ENCODE results near the gene FANCI. TPM values are rescaled to one million over a fixed set of nuclear protein-coding genes. Genes with fewer than 3 reads are reported as not detected.
"Not testable (repeated sequence)": the region's sequence is repeated elsewhere in the genome, so short reads cannot be mapped to it uniquely, and the experiment has no call there.

Gene FANCI
- total RNA-seq, 3 donors from 2014 or later = 7.6 to 9.9 (median 7.9) TPM

DNA sequence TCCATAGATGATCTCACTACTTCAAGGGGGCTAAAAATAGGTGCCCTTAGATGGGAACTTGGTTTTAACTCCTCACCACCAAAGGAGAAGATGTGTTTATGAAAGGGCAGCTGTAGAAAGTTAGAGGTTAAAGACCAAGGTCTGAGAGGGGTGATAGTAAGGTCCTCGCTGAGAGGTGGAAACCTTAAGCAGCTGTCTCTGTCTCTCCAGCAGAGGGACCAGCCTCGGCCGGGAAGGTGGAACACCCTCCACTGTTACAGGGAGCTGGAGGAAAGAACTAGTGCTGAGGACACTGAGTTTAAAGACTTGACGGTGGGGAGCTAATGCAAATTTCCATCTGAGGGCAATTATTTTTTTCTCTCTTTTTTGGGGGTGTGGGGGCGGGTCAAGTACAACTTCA, 13.5 kb upstream of the FANCI start:
- Histone ChIP-seq H3K4me3 (no peak overlapping the region), H3K27me3 (no peaks in the 10 kb centered on the region), H3K36me3 (no peaks in the 10 kb centered on the region), H3K9me3 (no peaks in the 10 kb centered on the region), H3K27ac (no peak overlapping the region), H3K4me1 (no peaks in the 10 kb centered on the region)
- DNase-seq (ENCODE audit: low spot score in 2 of 2) = no peak
- TF ChIP-seq POLR2A (IDR thresholded peaks at IDR 0.05) = no peak
- TF ChIP-seq, protein P1, sequence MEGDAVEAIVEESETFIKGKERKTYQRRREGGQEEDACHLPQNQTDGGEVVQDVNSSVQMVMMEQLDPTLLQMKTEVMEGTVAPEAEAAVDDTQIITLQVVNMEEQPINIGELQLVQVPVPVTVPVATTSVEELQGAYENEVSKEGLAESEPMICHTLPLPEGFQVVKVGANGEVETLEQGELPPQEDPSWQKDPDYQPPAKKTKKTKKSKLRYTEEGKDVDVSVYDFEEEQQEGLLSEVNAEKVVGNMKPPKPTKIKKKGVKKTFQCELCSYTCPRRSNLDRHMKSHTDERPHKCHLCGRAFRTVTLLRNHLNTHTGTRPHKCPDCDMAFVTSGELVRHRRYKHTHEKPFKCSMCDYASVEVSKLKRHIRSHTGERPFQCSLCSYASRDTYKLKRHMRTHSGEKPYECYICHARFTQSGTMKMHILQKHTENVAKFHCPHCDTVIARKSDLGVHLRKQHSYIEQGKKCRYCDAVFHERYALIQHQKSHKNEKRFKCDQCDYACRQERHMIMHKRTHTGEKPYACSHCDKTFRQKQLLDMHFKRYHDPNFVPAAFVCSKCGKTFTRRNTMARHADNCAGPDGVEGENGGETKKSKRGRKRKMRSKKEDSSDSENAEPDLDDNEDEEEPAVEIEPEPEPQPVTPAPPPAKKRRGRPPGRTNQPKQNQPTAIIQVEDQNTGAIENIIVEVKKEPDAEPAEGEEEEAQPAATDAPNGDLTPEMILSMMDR (IDR thresholded peaks at IDR 0.05) = no peak
- no peak for TF ChIP-seq POLR2AphosphoS5 (IDR thresholded peaks at IDR 0.05)
- intact Hi-C loops (cut with DNase I; ENCODE audit: low total_unique reads) = no loop called here

DNA sequence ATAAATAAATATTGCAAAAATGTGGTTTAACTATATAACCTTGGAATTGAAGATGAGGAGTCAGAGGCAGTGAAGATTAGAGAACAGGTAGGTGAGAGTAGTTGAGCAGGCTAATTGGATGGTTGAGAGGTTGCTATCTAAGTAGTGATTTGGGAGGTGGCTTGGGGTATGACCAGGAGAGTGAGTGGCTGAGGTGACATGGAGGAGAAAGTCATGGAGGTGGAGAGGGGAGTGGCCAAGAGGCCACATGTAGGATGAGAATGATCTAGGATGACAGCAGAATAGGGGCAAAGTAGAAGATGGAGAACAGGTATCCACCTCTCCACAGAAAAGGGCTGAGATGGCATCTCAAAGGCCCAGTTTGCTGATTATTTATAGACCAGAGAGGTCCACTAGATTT, 11.9 kb upstream of the FANCI start:
- Histone ChIP-seq H3K9me3 (no peaks in the 10 kb centered on the region), H3K27me3 (no peaks in the 10 kb centered on the region), H3K4me3 (no peak overlapping the region), H3K4me1 (no peaks in the 10 kb centered on the region), H3K36me3 (no peaks in the 10 kb centered on the region), H3K27ac (no peak overlapping the region)
- no peak for DNase-seq (ENCODE audit: low spot score in 2 of 2)
- intact Hi-C loops (cut with DNase I; ENCODE audit: low total_unique reads) = no loop called here
- TF ChIP-seq POLR2AphosphoS5 (IDR thresholded peaks at IDR 0.05) (no peak), POLR2A (IDR thresholded peaks at IDR 0.05) (no peak)
- TF ChIP-seq, protein P1 (IDR thresholded peaks at IDR 0.05) = no peak

DNA sequence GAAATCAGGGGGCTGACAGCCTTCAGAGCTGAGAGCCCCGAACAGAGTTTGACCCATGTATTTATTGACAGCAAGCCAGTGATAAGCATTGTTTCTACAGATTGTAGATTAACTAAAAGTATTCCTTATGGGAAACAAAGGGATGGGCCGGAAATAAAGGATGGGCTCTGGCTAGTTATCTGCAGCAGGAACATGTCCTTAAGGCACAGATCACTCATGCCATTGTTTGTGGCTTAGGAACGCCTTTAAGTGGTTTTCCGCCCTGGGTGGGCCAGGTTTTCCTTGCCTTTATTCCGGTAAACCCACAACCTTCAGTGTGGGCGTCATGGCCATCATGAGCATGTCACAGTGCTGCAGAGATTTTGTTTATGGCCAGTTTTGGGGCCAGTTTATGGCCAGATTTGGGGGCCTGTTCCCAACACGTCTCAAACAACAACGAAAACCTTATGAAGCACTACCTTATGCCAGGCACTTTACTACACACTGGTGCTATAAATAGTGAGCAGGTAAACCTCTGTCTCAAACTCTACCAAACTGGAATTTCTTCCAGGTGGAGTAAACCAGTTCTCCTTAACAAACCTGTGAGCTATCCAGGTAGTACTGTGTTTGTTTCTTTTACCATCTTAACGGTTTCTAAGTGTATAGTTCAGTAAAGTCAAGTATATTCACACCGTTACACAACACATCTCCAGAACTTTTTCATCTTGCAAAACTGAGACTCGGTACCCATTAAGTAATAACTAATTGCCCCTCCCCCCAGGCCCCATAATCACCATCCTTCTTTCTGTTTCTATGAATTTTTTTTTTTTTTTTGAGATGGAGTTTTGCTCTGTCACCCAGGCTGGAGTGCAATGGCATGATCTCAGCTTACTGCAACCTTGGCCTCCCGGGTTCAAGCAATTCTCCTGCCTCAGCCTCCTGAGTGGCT, 3.6 kb upstream of the FANCI start:
- H3K4me3 ChIP-seq; H3K4me1 ChIP-seq; H3K27ac ChIP-seq; H3K36me3 ChIP-seq; DNase-seq (ENCODE audit: low spot score in 2 of 2); H3K27me3 ChIP-seq; intact Hi-C loops (cut with DNase I; ENCODE audit: low total_unique reads); H3K9me3 ChIP-seq: not testable (repeated sequence)

DNA sequence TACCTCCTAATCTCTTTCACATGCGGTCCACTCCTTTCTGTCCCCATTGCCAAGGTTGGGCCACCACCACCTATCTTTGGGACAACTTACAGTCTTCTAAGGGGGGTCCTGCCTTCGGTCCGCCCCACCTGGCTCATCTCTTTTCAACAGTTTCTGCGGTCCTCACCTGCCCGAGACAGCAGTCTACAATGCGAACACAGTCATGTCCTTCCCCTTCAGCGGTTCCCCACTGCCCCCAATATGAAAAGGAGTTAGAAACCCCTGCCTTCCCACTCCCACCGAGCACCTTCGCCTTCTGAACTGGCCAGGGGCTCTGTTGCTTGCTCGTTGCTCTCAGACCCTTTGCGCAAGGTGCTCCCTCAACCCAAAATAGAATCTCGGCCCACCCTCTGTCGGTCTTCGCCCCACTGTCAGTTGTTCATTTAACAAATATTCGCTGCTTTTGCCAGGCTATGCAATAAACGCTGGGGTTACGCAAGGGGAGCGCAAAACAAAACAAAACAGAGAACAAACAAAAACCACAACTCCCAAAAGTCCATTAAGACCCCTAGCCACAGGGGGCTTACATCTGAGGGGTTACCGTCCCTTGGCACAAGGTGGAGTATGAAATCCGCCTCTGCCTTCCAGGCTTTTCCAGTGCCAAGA, 611 bp upstream of the FANCI start:
- intact Hi-C loops (cut with DNase I; ENCODE audit: low total_unique reads) = no loop called here
- H3K4me3 ChIP-seq = peak overlapping the region; percentile 60 to 81 (median 71)
- DNase-seq (ENCODE audit: low spot score in 2 of 2) = no peak
- no peaks in the 10 kb centered on the region for H3K27me3 ChIP-seq
- H3K27ac ChIP-seq = peak overlapping the region; percentile 54 to 71
- TF ChIP-seq, protein P1 (IDR thresholded peaks at IDR 0.05) = no peak
- TF ChIP-seq POLR2A (IDR thresholded peaks at IDR 0.05) = no peak
- no peak for TF ChIP-seq POLR2AphosphoS5 (IDR thresholded peaks at IDR 0.05)
- H3K9me3 ChIP-seq = no peaks in the 10 kb centered on the region
- H3K4me1 ChIP-seq = peaks cover 0 to 5% of the 10 kb centered on the region in 2 donors
- H3K36me3 ChIP-seq = no peaks in the 10 kb centered on the region

DNA sequence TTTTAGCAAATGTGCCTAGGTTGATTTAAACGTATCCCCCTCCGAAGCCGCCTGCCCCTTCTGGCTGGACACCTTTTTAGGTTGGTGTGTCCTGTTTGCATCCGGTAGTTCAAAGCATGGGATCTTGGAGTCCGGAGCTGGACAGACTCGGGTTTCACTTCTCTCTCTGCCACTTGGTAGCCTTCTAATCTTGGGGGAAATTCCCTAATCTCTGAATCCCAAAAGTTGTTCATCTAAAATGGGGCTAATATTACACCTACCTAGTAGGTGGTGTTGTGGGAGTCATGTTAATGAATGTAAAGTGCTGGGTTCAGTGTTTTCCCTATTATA, 760 bp downstream of the FANCI start:
- Histone ChIP-seq H3K9me3 (no peaks in the 10 kb centered on the region), H3K27me3 (no peaks in the 10 kb centered on the region), H3K4me1 (peaks cover 0 to 5% of the 10 kb centered on the region in 2 donors), H3K27ac (no peak overlapping the region), H3K36me3 (no peaks in the 10 kb centered on the region), H3K4me3 (peak overlapping the region; percentile 60 to 81 (median 71))
- intact Hi-C loops (cut with DNase I; ENCODE audit: low total_unique reads) = no loop called here
- no peak for TF ChIP-seq POLR2AphosphoS5 (IDR thresholded peaks at IDR 0.05)
- TF ChIP-seq POLR2A (IDR thresholded peaks at IDR 0.05) = no peak
- TF ChIP-seq, protein P1 (IDR thresholded peaks at IDR 0.05) = no peak
- no peak for DNase-seq (ENCODE audit: low spot score in 2 of 2)
